Activated CD4-positive, alpha-beta T cell treated with anti-CD3 and anti-CD28 coated beads, Interleukin-2, amount 10 ng/mL, durations not matched to agents 24 days and 14 days (primary cell): ENCODE measurements around the gene SELENOI. TPM values are rescaled to one million over a fixed set of nuclear protein-coding genes. Genes with fewer than 3 reads are reported as not detected.
A peak's percentile ranks its signal among the peaks of the same experiment; 100 is the strongest.
"Not testable (repeated sequence)": the region's sequence is repeated elsewhere in the genome, so short reads cannot be mapped to it uniquely, and the experiment has no call there.

Experiments
- DNase-seq: peaks from one replicate; pipeline ENCODE4 v3.0.0; 2022
- H3K27ac Mint-ChIP-seq: one replicate; pipeline ENCODE4 v1.8.0; 2022; ENCODE audit warnings: mild to moderate bottlenecking, mixed read lengths
- H3K27me3 Mint-ChIP-seq: one replicate; pipeline ENCODE4 v1.8.0; 2022; ENCODE audit warnings: mixed read lengths
- H3K36me3 Mint-ChIP-seq: one replicate; pipeline ENCODE4 v1.8.0; 2022; ENCODE audit warnings: low read depth, mild to moderate bottlenecking, mixed read lengths
- H3K4me1 Mint-ChIP-seq: one replicate; pipeline ENCODE4 v1.8.0; 2021; ENCODE audit warnings: mixed read lengths
- H3K4me3 Mint-ChIP-seq: one replicate; pipeline ENCODE4 v1.8.0; 2022; ENCODE audit warnings: mild to moderate bottlenecking, moderate library complexity, mixed read lengths
- H3K9me3 Mint-ChIP-seq: one replicate; pipeline ENCODE4 v1.8.0; 2021; ENCODE audit warnings: mixed read lengths
- intact Hi-C: fragments of 100-400 bp; cut with micrococcal nuclease; formaldehyde crosslinking; loops from one replicate; pipeline ENCODE4 v1.15.1; 2023
- total RNA-seq: library from RNA; stranded (reverse); gene quantifications from 2 replicates; pipeline ENCODE4 v1.2.3, GENCODE V29; 2022

SELENOI gene
- total RNA-seq, 1 donor from 2014 or later = 68.8 TPM

GRCh38 chr2:26335231-26335630 is 10.7 kb upstream of the SELENOI start:
- H3K27ac Mint-ChIP-seq = no peak overlapping the region
- H3K27me3 Mint-ChIP-seq = no peaks in the 10 kb centered on the region
- intact Hi-C loops = no loop called here
- peaks cover 2% of the 10 kb centered on the region for H3K36me3 Mint-ChIP-seq
- DNase-seq = no peak
- H3K4me3 Mint-ChIP-seq = no peak overlapping the region
- H3K4me1 Mint-ChIP-seq = peaks cover 12% of the 10 kb centered on the region
- H3K9me3 Mint-ChIP-seq = no peaks in the 10 kb centered on the region

- intact Hi-C loops = no loop called here
- Mint-ChIP-seq H3K9me3 (no peaks in the 10 kb centered on the region), H3K4me1 (peaks cover 13% of the 10 kb centered on the region), H3K27me3 (no peaks in the 10 kb centered on the region), H3K4me3 (no peak overlapping the region), H3K27ac (no peak overlapping the region), H3K36me3 (peaks cover 2% of the 10 kb centered on the region)
- no peak for DNase-seq
Measured at GRCh38 chr2:26336719-26337118, 9.2 kb upstream of the SELENOI start.

GRCh38 chr2:26337298-26337697 is 8.6 kb upstream of the SELENOI start:
- Mint-ChIP-seq H3K27me3 (no peaks in the 10 kb centered on the region), H3K4me1 (peaks cover 13% of the 10 kb centered on the region), H3K4me3 (no peak overlapping the region), H3K9me3 (no peaks in the 10 kb centered on the region), H3K36me3 (peaks cover 2% of the 10 kb centered on the region), H3K27ac (no peak overlapping the region)
- intact Hi-C loops = no loop called here
- no peak for DNase-seq

- no peak for DNase-seq
- no peaks in the 10 kb centered on the region for H3K9me3 Mint-ChIP-seq
- H3K27me3 Mint-ChIP-seq = no peaks in the 10 kb centered on the region
- H3K4me3 Mint-ChIP-seq = no peak overlapping the region
- intact Hi-C loops = loop anchor here (10.0 kb wide), 1 partner anchor 54 kb away; no protein-coding TSS in a partner anchor
- H3K36me3 Mint-ChIP-seq = peaks cover 2% of the 10 kb centered on the region
- no peak overlapping the region for H3K27ac Mint-ChIP-seq
- H3K4me1 Mint-ChIP-seq = peaks cover 16% of the 10 kb centered on the region
Measured at GRCh38 chr2:26340831-26341230, 5.1 kb upstream of the SELENOI start.

GRCh38 chr2:26344581-26345282 is 1.2 kb upstream of the SELENOI start:
- Mint-ChIP-seq H3K27me3 (no peaks in the 10 kb centered on the region), H3K27ac (peak overlapping the region; percentile 96), H3K36me3 (peaks cover 9% of the 10 kb centered on the region), H3K9me3 (no peaks in the 10 kb centered on the region), H3K4me1 (peaks cover 23% of the 10 kb centered on the region), H3K4me3 (peak overlapping the region; percentile 96)
- intact Hi-C loops = loop anchor here (5.0 to 10.0 kb wide), 3 partner anchors 50 to 467 kb away; partner anchors contain the start of gene ASXL2
- peak; percentile 64 for DNase-seq

DNA sequence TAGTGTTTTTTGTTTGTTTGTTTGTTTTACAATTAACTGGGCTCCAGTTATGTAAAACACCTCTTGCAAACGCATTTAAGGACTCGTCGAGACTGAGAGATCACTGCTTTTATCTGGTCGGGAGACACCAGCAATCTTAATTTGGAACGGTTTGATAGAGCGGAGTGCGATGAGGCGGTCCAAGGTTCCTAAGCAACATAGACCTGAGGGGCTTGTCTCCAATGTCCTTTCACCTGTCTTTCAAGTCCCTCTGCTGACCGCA is 729 bp upstream of the SELENOI start:
- H3K4me1 Mint-ChIP-seq = peaks cover 23% of the 10 kb centered on the region
- H3K27ac Mint-ChIP-seq = peak overlapping the region; percentile 96
- H3K36me3 Mint-ChIP-seq = peaks cover 7% of the 10 kb centered on the region
- H3K27me3 Mint-ChIP-seq = no peaks in the 10 kb centered on the region
- H3K4me3 Mint-ChIP-seq = peak overlapping the region; percentile 96
- intact Hi-C loops = loop anchor here (5.0 to 10.0 kb wide), 3 partner anchors 50 to 468 kb away; partner anchors contain the start of gene ASXL2
- no peak for DNase-seq
- H3K9me3 Mint-ChIP-seq = no peaks in the 10 kb centered on the region

- H3K4me3 Mint-ChIP-seq = peak within 1 kb of the TSS; percentile 96
- DNase-seq = peak; percentile 91
- H3K27ac Mint-ChIP-seq = peak within 1 kb of the TSS; percentile 96
- H3K4me1 Mint-ChIP-seq = peaks cover 25% of the 10 kb centered on the region
- no peaks in the 10 kb centered on the region for H3K9me3 Mint-ChIP-seq
- intact Hi-C loops = loop anchor here (1.0 to 10.0 kb wide), 5 partner anchors 9 to 469 kb away; partner anchors contain the start of genes ASXL2, HADHA and HADHB
- H3K36me3 Mint-ChIP-seq = peaks cover 17% of the 10 kb centered on the region
- H3K27me3 Mint-ChIP-seq = no peaks in the 10 kb centered on the region
Measured at GRCh38 chr2:26346454-26347053, 611 bp downstream of the SELENOI start, which contains the start of gene ADGRF3. ADGRF3 (minus strand) TSS chr2:26346789; CDS start chr2:26346234, 555 bp downstream.

- peaks cover 20% of the 10 kb centered on the region for H3K36me3 Mint-ChIP-seq
- intact Hi-C loops = loop anchor here (5.0 to 10.0 kb wide), 3 partner anchors 47 to 470 kb away; partner anchors contain the start of gene ASXL2
- no peaks in the 10 kb centered on the region for H3K27me3 Mint-ChIP-seq
- H3K27ac Mint-ChIP-seq = peak overlapping the region; percentile 96
- H3K4me1 Mint-ChIP-seq = peaks cover 30% of the 10 kb centered on the region
- peak; percentile 66 for DNase-seq
- H3K9me3 Mint-ChIP-seq = no peaks in the 10 kb centered on the region
- H3K4me3 Mint-ChIP-seq = peak overlapping the region; percentile 96
Measured at GRCh38 chr2:26347286-26347865, 1.4 kb downstream of the SELENOI start.

GRCh38 chr2:26349690-26350089 is 3.7 kb downstream of the SELENOI start:
- H3K4me3 Mint-ChIP-seq = no peak overlapping the region
- peaks cover 32% of the 10 kb centered on the region for H3K4me1 Mint-ChIP-seq
- no peak overlapping the region for H3K27ac Mint-ChIP-seq
- no peaks in the 10 kb centered on the region for H3K9me3 Mint-ChIP-seq
- intact Hi-C loops = loop anchor here (5.0 to 10.0 kb wide), 3 partner anchors 45 to 472 kb away; partner anchors contain the start of gene ASXL2
- H3K27me3 Mint-ChIP-seq = no peaks in the 10 kb centered on the region
- no peak for DNase-seq
- H3K36me3 Mint-ChIP-seq = peaks cover 23% of the 10 kb centered on the region

- intact Hi-C loops = no loop called here
- DNase-seq = no peak
- H3K27ac Mint-ChIP-seq = no peak overlapping the region
- peaks cover 40% of the 10 kb centered on the region for H3K4me1 Mint-ChIP-seq
- no peak overlapping the region for H3K4me3 Mint-ChIP-seq
- no peaks in the 10 kb centered on the region for H3K27me3 Mint-ChIP-seq
- peaks cover 29% of the 10 kb centered on the region for H3K36me3 Mint-ChIP-seq
- no peaks in the 10 kb centered on the region for H3K9me3 Mint-ChIP-seq
Measured at GRCh38 chr2:26351375-26352090, 5.6 kb downstream of the SELENOI start.

DNA sequence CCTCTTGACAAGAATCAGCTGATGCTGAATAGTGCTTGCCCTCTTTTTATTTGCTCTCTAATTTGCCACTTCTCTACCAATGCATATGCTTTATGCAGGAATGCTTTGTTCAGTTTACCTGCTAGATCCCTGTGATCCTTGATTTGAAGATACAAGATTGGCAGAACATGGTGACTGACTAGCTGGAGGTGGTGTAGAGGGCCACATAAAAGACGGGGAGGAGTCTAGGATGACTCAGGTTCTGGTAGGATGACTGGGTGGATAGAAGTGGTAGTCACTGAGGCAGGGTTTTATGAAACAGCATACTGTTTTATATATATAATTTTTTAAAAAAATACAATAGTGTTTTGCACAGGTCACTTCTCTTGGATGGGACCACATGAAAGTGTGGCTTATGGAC is 6.9 kb downstream of the SELENOI start:
- intact Hi-C loops = no loop called here
- peaks cover 41% of the 10 kb centered on the region for H3K4me1 Mint-ChIP-seq
- no peaks in the 10 kb centered on the region for H3K9me3 Mint-ChIP-seq
- no peaks in the 10 kb centered on the region for H3K27me3 Mint-ChIP-seq
- DNase-seq = no peak
- H3K4me3 Mint-ChIP-seq = no peak overlapping the region
- peak overlapping the region; percentile 45 for H3K27ac Mint-ChIP-seq
- H3K36me3 Mint-ChIP-seq = peaks cover 32% of the 10 kb centered on the region

DNA sequence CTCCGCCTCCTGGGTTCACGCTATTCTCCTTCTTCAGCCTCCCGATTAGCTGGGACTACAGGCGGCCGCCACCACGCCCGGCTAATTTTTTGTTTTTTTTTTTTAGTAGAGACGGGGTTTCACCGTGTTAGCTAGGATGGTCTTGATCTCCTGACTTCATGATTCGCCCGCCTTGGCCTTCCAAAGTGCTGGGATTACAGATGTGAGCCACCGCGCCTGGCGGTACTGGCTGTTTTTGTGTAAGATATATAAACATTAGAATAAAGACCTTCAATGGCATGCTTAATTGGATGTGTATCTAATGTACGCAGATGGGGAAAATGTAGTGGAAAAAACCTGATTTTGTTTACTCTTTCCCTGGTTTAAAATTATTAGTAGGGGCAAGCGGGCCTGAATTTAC is 8.5 kb downstream of the SELENOI start:
- intact Hi-C loops, H3K27me3 Mint-ChIP-seq: not testable (repeated sequence)
- H3K36me3 Mint-ChIP-seq = peaks cover 31% of the 10 kb centered on the region

GRCh38 chr2:26355038-26355995 is 9.4 kb downstream of the SELENOI start:
- Mint-ChIP-seq H3K27ac (peak overlapping the region; percentile 43), H3K36me3 (peaks cover 31% of the 10 kb centered on the region), H3K27me3 (no peaks in the 10 kb centered on the region), H3K4me3 (no peak overlapping the region), H3K9me3 (no peaks in the 10 kb centered on the region), H3K4me1 (peaks cover 47% of the 10 kb centered on the region)
- no peak for DNase-seq
- intact Hi-C loops = loop anchor here (1.0 kb wide), 1 partner anchor 9 kb away; the partner anchor contains the start of genes ADGRF3 and SELENOI

More for the DNA sequence above, 8.5 kb downstream of the SELENOI start:
- H3K9me3 Mint-ChIP-seq, H3K27ac Mint-ChIP-seq, H3K4me3 Mint-ChIP-seq, DNase-seq: not testable (repeated sequence)
- peaks cover 43% of the 10 kb centered on the region for H3K4me1 Mint-ChIP-seq
